Sigmoid colon (tissue), 7 donors: ENCODE data around the gene C2CD5. TPM values are rescaled to one million over a fixed set of nuclear protein-coding genes. Genes with fewer than 3 reads are reported as not detected.
A peak's percentile ranks its signal among the peaks of the same experiment; 100 is the strongest.

Source experiments
- DNase-seq: peaks from one replicate; pipeline ENCODE4 v3.0.0-alpha.2; 2019
- H3K27ac ChIP-seq, 4 donors: fragments of 200-600 bp; sonication (generic); one replicate each; pipeline ENCODE4 v1.5.1; 2016 to 2019; ENCODE audit warnings: mild to moderate bottlenecking in 1 of 4
- H3K27me3 ChIP-seq, 3 donors: fragments of 200-600 bp; sonication (generic); one replicate each; pipeline ENCODE4 v1.5.1; 2019; ENCODE audit warnings: mild to moderate bottlenecking in 1 of 3
- H3K36me3 ChIP-seq, 4 donors: fragments of 200-600 bp; sonication (generic); one replicate each; pipeline ENCODE4 v1.5.1; 2016 to 2019
- H3K4me1 ChIP-seq, 4 donors: fragments of 200-600 bp; sonication (generic); one replicate each; pipeline ENCODE4 v1.5.1; 2017 to 2019
- H3K4me3 ChIP-seq, 4 donors: fragments of 200-600 bp; sonication (generic); one replicate each; pipeline ENCODE4 v1.5.1; 2017 to 2019; ENCODE audit warnings: mild to moderate bottlenecking in 2 of 4, moderate library complexity in 1 of 4
- H3K9me3 ChIP-seq, 4 donors: fragments of 200-600 bp in 3 of 4; sonication (generic) in 3 of 4; one replicate each; pipeline versions ENCODE4 v1.5.1 to v1.6.1; 2013 to 2019
- EP300 ChIP-seq, 4 donors: sonication (generic); formaldehyde crosslinking; IDR thresholded peaks; one replicate each; pipeline ENCODE4 v1.6.1; 2017; ENCODE audit warnings: antibody characterized with exemption in 4 of 4
- POLR2A ChIP-seq, 2 donors: fragments of 450-650 bp; IDR thresholded peaks; one replicate each; pipeline ENCODE4 v1.6.1; 2016; ENCODE audit warnings: antibody characterized with exemption in 2 of 2, mild to moderate bottlenecking in 2 of 2, moderate library complexity in 2 of 2
- POLR2AphosphoS5 ChIP-seq, 4 donors: sonication (generic); formaldehyde crosslinking; IDR thresholded peaks; one replicate each; pipeline ENCODE4 v1.6.1; 2017; ENCODE audit warnings: antibody characterized with exemption in 4 of 4
- WGBS, 2 donors: extraction: QIAGEN DNeasy Blood & Tissue Kit; methylation state at CpG; one replicate each; pipeline ENCODE4 v1.1.7; 2013; 5-methylcytosine and 5-hydroxymethylcytosine counted together
- intact Hi-C: fragments of 100-400 bp; cut with DNase I; formaldehyde crosslinking; loops from one replicate; pipeline ENCODE4 v1.15.1; 2023
- polyA plus RNA-seq, 3 donors: library from polyadenylated mRNA; stranded (reverse); fragments of 200-250 nt; gene quantifications; one replicate each; pipeline ENCODE4 v1.2.3, GENCODE V29; 2013
- total RNA-seq, 4 donors: library from RNA; depleted of rRNA; stranded (reverse); fragments of >200 nt; gene quantifications; one replicate each; pipeline ENCODE4 v1.1.0, GENCODE V29; 2016
- TF ChIP-seq, protein P1 (sequence below), 4 experiments: fragments of 450-650 bp in 3 of 4; fragments of 200-600 bp in 1 of 4; IDR thresholded peaks; one replicate each; pipeline ENCODE4 v1.5.1; 2016 to 2019; ENCODE audit warnings: antibody characterized with exemption in 4 of 4, mild to moderate bottlenecking in 3 of 4, moderate library complexity in 2 of 4
- donor health status: healthy with polysubstance abuse.
- donor health status: Bipolar disorder and iron deficiency.
- donor health status: healthy.

C2CD5 gene
- total and polyA plus RNA-seq, 7 donors, result 21.6 to 60.1 (median 40.7) TPM

- Histone ChIP-seq H3K36me3 (peaks cover 0 to 17% (median 6%) of the 10 kb centered on the region in 4 donors), H3K4me1 (peaks cover 0 to 36% (median 14%) of the 10 kb centered on the region in 4 donors), H3K27me3 (no peaks in the 10 kb centered on the region), H3K4me3 (no peak overlapping the region), H3K9me3 (no peaks in the 10 kb centered on the region), H3K27ac (no peak overlapping the region)
- intact Hi-C loops, result no loop called here
- TF ChIP-seq, protein P1, sequence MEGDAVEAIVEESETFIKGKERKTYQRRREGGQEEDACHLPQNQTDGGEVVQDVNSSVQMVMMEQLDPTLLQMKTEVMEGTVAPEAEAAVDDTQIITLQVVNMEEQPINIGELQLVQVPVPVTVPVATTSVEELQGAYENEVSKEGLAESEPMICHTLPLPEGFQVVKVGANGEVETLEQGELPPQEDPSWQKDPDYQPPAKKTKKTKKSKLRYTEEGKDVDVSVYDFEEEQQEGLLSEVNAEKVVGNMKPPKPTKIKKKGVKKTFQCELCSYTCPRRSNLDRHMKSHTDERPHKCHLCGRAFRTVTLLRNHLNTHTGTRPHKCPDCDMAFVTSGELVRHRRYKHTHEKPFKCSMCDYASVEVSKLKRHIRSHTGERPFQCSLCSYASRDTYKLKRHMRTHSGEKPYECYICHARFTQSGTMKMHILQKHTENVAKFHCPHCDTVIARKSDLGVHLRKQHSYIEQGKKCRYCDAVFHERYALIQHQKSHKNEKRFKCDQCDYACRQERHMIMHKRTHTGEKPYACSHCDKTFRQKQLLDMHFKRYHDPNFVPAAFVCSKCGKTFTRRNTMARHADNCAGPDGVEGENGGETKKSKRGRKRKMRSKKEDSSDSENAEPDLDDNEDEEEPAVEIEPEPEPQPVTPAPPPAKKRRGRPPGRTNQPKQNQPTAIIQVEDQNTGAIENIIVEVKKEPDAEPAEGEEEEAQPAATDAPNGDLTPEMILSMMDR (IDR thresholded peaks at IDR 0.05), result no peak
- no peak for TF ChIP-seq POLR2AphosphoS5 (IDR thresholded peaks at IDR 0.05)
- no peak for TF ChIP-seq EP300 (IDR thresholded peaks at IDR 0.05)
- TF ChIP-seq POLR2A (IDR thresholded peaks at IDR 0.05), result no peak
- DNase-seq, result no peak
- 83 to 84% methylated on average over 2 of the region's 2 CpGs for WGBS, 2 donors
Measured at GRCh38 chr12:22536346-22536945, 7.9 kb downstream of the C2CD5 start.

DNA sequence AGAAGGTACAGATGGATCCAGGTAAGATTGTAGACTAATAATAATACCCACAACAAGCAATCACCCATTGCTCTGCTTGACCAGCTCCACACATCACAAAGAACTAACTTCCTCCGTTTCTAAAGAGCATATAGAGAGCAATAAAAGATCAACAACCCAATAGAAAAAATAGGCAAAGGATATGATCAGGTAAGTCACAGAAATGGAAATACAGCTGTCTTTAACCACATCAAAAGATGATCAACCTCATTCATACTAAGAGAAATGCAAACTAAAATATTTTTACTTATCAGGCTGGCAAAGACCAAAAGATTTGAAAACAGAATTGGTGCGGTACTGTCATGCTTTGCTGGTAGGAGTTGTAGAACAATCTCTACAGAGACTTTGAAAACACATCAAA lies 8.9 kb downstream of the C2CD5 start:
- no peak for DNase-seq
- H3K27me3 ChIP-seq, result no peaks in the 10 kb centered on the region
- peaks cover 0 to 26% (median 7%) of the 10 kb centered on the region in 4 donors for H3K36me3 ChIP-seq
- H3K9me3 ChIP-seq, result no peaks in the 10 kb centered on the region
- peaks cover 0 to 33% (median 11%) of the 10 kb centered on the region in 4 donors for H3K4me1 ChIP-seq
- H3K4me3 ChIP-seq, result no peak overlapping the region
- H3K27ac ChIP-seq, result no peak overlapping the region
- intact Hi-C loops, result no loop called here
- 64 to 69% methylated on average over 2 of the region's 2 CpGs for WGBS, 2 donors
- TF ChIP-seq, protein P1 (IDR thresholded peaks at IDR 0.05), result no peak
- TF ChIP-seq POLR2A (IDR thresholded peaks at IDR 0.05), result no peak
- TF ChIP-seq POLR2AphosphoS5 (IDR thresholded peaks at IDR 0.05), result no peak
- no peak for TF ChIP-seq EP300 (IDR thresholded peaks at IDR 0.05)

DNA sequence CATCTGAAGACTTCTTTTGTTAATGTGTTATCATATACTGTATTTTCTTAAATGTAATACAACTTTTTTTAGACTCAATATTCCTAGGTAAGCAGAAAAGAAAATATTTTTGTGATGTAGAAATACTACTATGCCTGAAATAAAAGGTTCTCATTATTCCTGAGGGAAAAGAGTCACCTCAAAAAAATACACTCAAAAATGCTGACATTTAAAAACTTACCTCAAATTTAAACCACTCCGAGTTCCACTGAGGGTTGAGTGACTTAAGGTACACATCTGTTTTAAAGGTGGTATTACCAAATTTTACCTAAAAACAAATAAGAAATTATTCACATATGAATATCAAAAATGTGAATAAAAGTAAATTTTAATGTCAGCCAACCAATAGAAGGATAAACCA lies 9.3 kb downstream of the C2CD5 start:
- intact Hi-C loops, result no loop called here
- peaks cover 0 to 26% (median 7%) of the 10 kb centered on the region in 4 donors for H3K36me3 ChIP-seq
- H3K27ac ChIP-seq, result no peak overlapping the region
- WGBS, 2 donors, result 96 to 97% methylated on average over 1 of the region's 1 CpG
- peaks cover 0 to 33% (median 11%) of the 10 kb centered on the region in 4 donors for H3K4me1 ChIP-seq
- no peak for DNase-seq
- TF ChIP-seq EP300 (IDR thresholded peaks at IDR 0.05) (no peak), POLR2A (IDR thresholded peaks at IDR 0.05) (no peak), POLR2AphosphoS5 (IDR thresholded peaks at IDR 0.05) (no peak)
- H3K4me3 ChIP-seq, result no peak overlapping the region
- no peaks in the 10 kb centered on the region for H3K9me3 ChIP-seq
- no peaks in the 10 kb centered on the region for H3K27me3 ChIP-seq

- WGBS, 2 donors, result 86 to 88% methylated on average over 4 of the region's 4 CpGs
- TF ChIP-seq POLR2A (IDR thresholded peaks at IDR 0.05) (no peak), EP300 (IDR thresholded peaks at IDR 0.05) (no peak), POLR2AphosphoS5 (IDR thresholded peaks at IDR 0.05) (no peak)
- TF ChIP-seq, protein P1 (IDR thresholded peaks at IDR 0.05), result no peak
- Histone ChIP-seq H3K36me3 (peaks cover 0 to 29% (median 7%) of the 10 kb centered on the region in 4 donors), H3K27ac (peak overlapping the region in 2 of 4 donors; percentile 40 to 54), H3K27me3 (no peaks in the 10 kb centered on the region), H3K9me3 (no peaks in the 10 kb centered on the region), H3K4me1 (peaks cover 0 to 20% (median 7%) of the 10 kb centered on the region in 4 donors), H3K4me3 (no peak overlapping the region)
- intact Hi-C loops, result no loop called here
- DNase-seq, result no peak
Measured at GRCh38 chr12:22533155-22533554, 11.2 kb downstream of the C2CD5 start.

DNA sequence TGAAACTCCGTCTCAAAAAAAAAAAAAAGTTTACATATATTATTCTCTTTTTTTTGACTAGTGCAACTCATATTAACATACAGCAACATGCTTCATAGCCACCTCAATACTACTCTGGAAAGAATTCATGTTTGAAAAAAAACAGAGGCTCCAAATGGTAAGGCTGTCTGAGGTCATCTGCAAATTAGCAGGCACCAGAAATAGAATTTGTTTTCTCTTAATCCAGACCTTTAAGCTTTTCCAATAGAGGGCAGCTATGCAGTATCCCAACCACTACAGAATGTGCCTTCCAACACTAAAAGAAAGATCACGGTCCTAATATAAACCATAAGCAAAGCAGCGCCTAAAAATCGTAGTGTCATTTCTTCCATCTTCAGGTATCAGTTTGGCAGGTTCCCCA lies 12.0 kb downstream of the C2CD5 start:
- Histone ChIP-seq H3K4me3 (no peak overlapping the region), H3K27ac (peak overlapping the region in 2 of 4 donors; percentile 40 to 54), H3K9me3 (no peaks in the 10 kb centered on the region), H3K4me1 (peaks cover 0 to 14% (median 7%) of the 10 kb centered on the region in 4 donors), H3K36me3 (peaks cover 0 to 32% (median 7%) of the 10 kb centered on the region in 4 donors), H3K27me3 (no peaks in the 10 kb centered on the region)
- WGBS, 2 donors, result 92 to 96% methylated on average over 4 of the region's 4 CpGs
- intact Hi-C loops, result no loop called here
- no peak for DNase-seq
- TF ChIP-seq EP300 (IDR thresholded peaks at IDR 0.05), result no peak
- no peak for TF ChIP-seq POLR2AphosphoS5 (IDR thresholded peaks at IDR 0.05)
- TF ChIP-seq, protein P1 (IDR thresholded peaks at IDR 0.05), result no peak
